Tibial nerve (tissue), 4 donors: Measurements from ENCODE around the gene IQGAP2. TPM values are rescaled to one million over a fixed set of nuclear protein-coding genes. Genes with fewer than 3 reads are reported as not detected.

Experiments
- DNase-seq, 2 donors: peaks; one replicate each; pipeline ENCODE4 v3.0.0-alpha.2; 2019; ENCODE audit warnings: low spot score in 2 of 2
- H3K27ac ChIP-seq, 4 donors: fragments of 200-600 bp; sonication (generic) in 3 of 4; one replicate each; pipeline ENCODE4 v1.5.1; 2017 to 2019; ENCODE audit warnings: mild to moderate bottlenecking in 1 of 4
- H3K27me3 ChIP-seq, 2 donors: fragments of 200-600 bp; sonication (generic) in 1 of 2; one replicate each; pipeline versions ENCODE4 v1.5.1 to v1.6.0; 2017 to 2019
- H3K36me3 ChIP-seq, 3 donors: fragments of 200-600 bp; sonication (generic); one replicate each; pipeline ENCODE4 v1.5.1; 2018 to 2019
- H3K4me1 ChIP-seq, 4 donors: fragments of 200-600 bp; sonication (generic) in 3 of 4; one replicate each; pipeline ENCODE4 v1.5.1; 2017 to 2019
- H3K4me3 ChIP-seq, 4 donors: fragments of 200-600 bp; sonication (generic) in 3 of 4; one replicate each; pipeline ENCODE4 v1.5.1; 2017 to 2019; ENCODE audit warnings: mild to moderate bottlenecking in 1 of 4, moderate library complexity in 1 of 4
- H3K9me3 ChIP-seq, 4 donors: fragments of 200-600 bp; sonication (generic) in 3 of 4; one replicate each; pipeline ENCODE4 v1.5.1; 2017 to 2019
- CTCF ChIP-seq, 5 experiments: fragments of 200-600 bp in 3 of 5; fragments of 450-650 bp in 2 of 5; sonication (generic) in 3 of 5; IDR thresholded peaks; one replicate each; pipeline ENCODE4 v1.5.1; 2016 to 2019; ENCODE audit warnings: antibody characterized with exemption in 5 of 5, mild to moderate bottlenecking in 3 of 5, moderate library complexity in 2 of 5
- EP300 ChIP-seq, 2 donors: sonication (generic); formaldehyde crosslinking; IDR thresholded peaks; one replicate each; pipeline ENCODE4 v1.6.1; 2017; ENCODE audit warnings: antibody characterized with exemption in 2 of 2, mild to moderate bottlenecking in 1 of 2
- POLR2A ChIP-seq, 2 donors: fragments of 450-650 bp; IDR thresholded peaks; one replicate each; pipeline ENCODE4 v1.6.1; 2017; ENCODE audit warnings: antibody characterized with exemption in 2 of 2, mild to moderate bottlenecking in 2 of 2, moderate library complexity in 2 of 2
- WGBS, 2 donors: methylation state at CpG; one replicate each; pipeline ENCODE4 v1.1.5; 2018; 5-methylcytosine and 5-hydroxymethylcytosine counted together
- total RNA-seq, 4 donors: library from RNA; depleted of rRNA; stranded (reverse); fragments of >200 nt; gene quantifications; one replicate each; pipeline ENCODE4 v1.1.0, GENCODE V29; 2016

The IQGAP2 gene
- total RNA-seq, 4 donors from 2014 or later = 42.8 to 58.2 (median 52.3) TPM

GRCh38 chr5:76681287-76681686 is 278.2 kb downstream of the IQGAP2 start:
- peaks cover 0 to 13% (median 0%) of the 10 kb centered on the region in 3 donors for H3K36me3 ChIP-seq
- H3K4me1 ChIP-seq = peaks cover 0 to 4% (median 0%) of the 10 kb centered on the region in 4 donors
- no peak overlapping the region for H3K4me3 ChIP-seq
- 28% methylated on average over 4 of the region's 4 CpGs for WGBS, 2 donors
- no peak for DNase-seq
- TF ChIP-seq CTCF (IDR thresholded peaks at IDR 0.05) (no peak), EP300 (IDR thresholded peaks at IDR 0.05) (no peak), POLR2A (IDR thresholded peaks at IDR 0.05) (no peak)
- H3K27me3 ChIP-seq = no peaks in the 10 kb centered on the region
- peak overlapping the region in 1 of 4 donors; percentile 5 for H3K27ac ChIP-seq
- no peaks in the 10 kb centered on the region for H3K9me3 ChIP-seq

GRCh38 chr5:76682387-76682786 is 279.3 kb downstream of the IQGAP2 start:
- TF ChIP-seq POLR2A (IDR thresholded peaks at IDR 0.05) = no peak
- TF ChIP-seq CTCF (IDR thresholded peaks at IDR 0.05) = no peak
- TF ChIP-seq EP300 (IDR thresholded peaks at IDR 0.05) = no peak
- H3K4me3 ChIP-seq = no peak overlapping the region

GRCh38 chr5:76683816-76684731 is 281.0 kb downstream of the IQGAP2 start:
- Histone ChIP-seq H3K4me1 (peaks cover 0 to 4% (median 0%) of the 10 kb centered on the region in 4 donors), H3K36me3 (peaks cover 0 to 24% (median 0%) of the 10 kb centered on the region in 3 donors), H3K27ac (no peak overlapping the region), H3K27me3 (no peaks in the 10 kb centered on the region), H3K4me3 (no peak overlapping the region), H3K9me3 (no peaks in the 10 kb centered on the region)
- no peak for TF ChIP-seq EP300 (IDR thresholded peaks at IDR 0.05)
- TF ChIP-seq POLR2A (IDR thresholded peaks at IDR 0.05) = no peak
- no peak for TF ChIP-seq CTCF (IDR thresholded peaks at IDR 0.05)
- DNase-seq = no peak
- 71 to 76% methylated on average over 9 of the region's 9 CpGs for WGBS, 2 donors

More at GRCh38 chr5:76682387-76682786, 279.3 kb downstream of the IQGAP2 start:
- H3K27ac ChIP-seq = no peak overlapping the region
- peaks cover 0 to 4% (median 0%) of the 10 kb centered on the region in 4 donors for H3K4me1 ChIP-seq
- WGBS, 2 donors = 71% methylated on average over 2 of the region's 2 CpGs
- no peaks in the 10 kb centered on the region for H3K9me3 ChIP-seq
- H3K27me3 ChIP-seq = no peaks in the 10 kb centered on the region
- DNase-seq = no peak
- H3K36me3 ChIP-seq = peaks cover 0 to 21% (median 0%) of the 10 kb centered on the region in 3 donors

- H3K4me3 ChIP-seq = no peak overlapping the region
- WGBS, 2 donors = 88 to 94% methylated on average over 5 of the region's 5 CpGs
- no peak for DNase-seq
- peaks cover 0 to 4% (median 0%) of the 10 kb centered on the region in 4 donors for H3K4me1 ChIP-seq
- H3K27me3 ChIP-seq = no peaks in the 10 kb centered on the region
- TF ChIP-seq EP300 (IDR thresholded peaks at IDR 0.05) (no peak), POLR2A (IDR thresholded peaks at IDR 0.05) (no peak), CTCF (IDR thresholded peaks at IDR 0.05) (no peak)
- no peaks in the 10 kb centered on the region for H3K9me3 ChIP-seq
- H3K36me3 ChIP-seq = peaks cover 0 to 24% (median 0%) of the 10 kb centered on the region in 3 donors
- no peak overlapping the region for H3K27ac ChIP-seq
These were observed 281.9 kb downstream of the IQGAP2 start for GRCh38 chr5:76684756-76685519.
